Psoas muscle (tissue), 8 donors: ENCODE data around the gene TMEM266. TPM values are rescaled to one million over a fixed set of nuclear protein-coding genes. Genes with fewer than 3 reads are reported as not detected.

ENCODE experiments used
- ATAC-seq, 4 donors: fragments of 200-7000 bp; cut with Tn5 transposase; one replicate each; pipeline ENCODE4 v1.9.1; 2020; ENCODE audit warnings: moderate library complexity in 3 of 4, mild to moderate bottlenecking in 2 of 4
- DNase-seq, 2 donors: peaks; one replicate each; pipeline ENCODE4 v3.0.0-alpha.2; 2020
- H3K27ac ChIP-seq: fragments of 200-600 bp; one replicate; pipeline ENCODE4 v1.8.0; 2022
- H3K27me3 ChIP-seq, 3 donors: fragments of 200-600 bp in 1 of 3; one replicate each; pipeline versions ENCODE4 v1.6.1 to v1.8.0; 2013 to 2022; ENCODE audit warnings: low read length in 2 of 3, mild to moderate bottlenecking in 2 of 3, moderate library complexity in 1 of 3; ENCODE audit not compliant: insufficient read depth in 3 of 3
- H3K36me3 ChIP-seq, 2 donors: fragments of 200-600 bp in 1 of 2; one replicate each; pipeline versions ENCODE4 v1.6.1 to v1.8.0; 2013 to 2022; ENCODE audit warnings: low read depth in 1 of 2, mild to moderate bottlenecking in 1 of 2, moderate library complexity in 1 of 2; ENCODE audit not compliant: insufficient read depth in 1 of 2
- H3K4me1 ChIP-seq: fragments of 200-600 bp; one replicate; pipeline ENCODE4 v1.8.0; 2022
- H3K4me3 ChIP-seq: fragments of 200-600 bp; one replicate; pipeline ENCODE4 v1.8.0; 2022; ENCODE audit warnings: mild to moderate bottlenecking
- H3K9me3 ChIP-seq: fragments of 200-600 bp; one replicate; pipeline ENCODE4 v1.8.0; 2022
- CTCF ChIP-seq: fragments of 200-600 bp; IDR thresholded peaks from one replicate; pipeline ENCODE4 v1.8.0; 2022; ENCODE audit warnings: antibody characterized with exemption
- WGBS, 3 donors: extraction: QIAGEN DNeasy Blood & Tissue Kit; methylation state at CpG; one replicate each; pipeline versions ENCODE4 v1.1.6 to v1.1.7; 2013; 5-methylcytosine and 5-hydroxymethylcytosine counted together
- intact Hi-C, 2 donors: fragments of 100-400 bp; cut with DNase I; formaldehyde crosslinking; loops; one replicate each; pipeline versions ENCODE4 v1.11.0 to v1.14.2; 2022
- polyA plus RNA-seq, 3 donors: library from polyadenylated mRNA; stranded (reverse); fragments of 200-250 nt; gene quantifications; one replicate each; pipeline ENCODE4 v1.2.3, GENCODE V29; 2013
- total RNA-seq, 4 donors: library from RNA; stranded (reverse); fragmentation: NEBNext Ultra II Directional in 2 of 4; extraction: Animal tissue kit (Norgen Biotek cat#: 25700) in 2 of 4; gene quantifications; one replicate each; pipeline versions ENCODE4 v1.2.1 to v1.2.4, GENCODE V29; 2021 to 2023
- donor health status: healthy with polysubstance abuse.
- donor health status: DM: no; HTN: no; CAD: no; lungs with moderate emphysema.
- donor health status: Bipolar disorder and iron deficiency.
- donor health status: healthy.
- donor health status: DM: yes; HTN: yes; CAD: no.
- donor health status: DM: no; HTN: no; CAD: no.
- donor health status: DM: no; HTN: no; CAD: no.
- donor health status: DM: yes; HTN: yes; CAD: no.

Gene TMEM266
- total and polyA plus RNA-seq, 7 donors: 0.87 to 12.1 (median 5.6) TPM

GRCh38 chr15:76239786-76240185 lies 180.0 kb downstream of the TMEM266 start:
- Histone ChIP-seq H3K36me3 (peaks cover 0 to 11% of the 10 kb centered on the region in 2 donors), H3K4me1 (peaks cover 4% of the 10 kb centered on the region), H3K4me3 (no peak overlapping the region), H3K27me3 (no peaks in the 10 kb centered on the region), H3K9me3 (no peaks in the 10 kb centered on the region), H3K27ac (no peak overlapping the region)
- WGBS, 3 donors: 58 to 75% (median 64%) methylated on average over 1 of the region's 1 CpG
- intact Hi-C loops: loop anchor here in 1 of 2 donors (10.0 kb wide), 1 partner anchor 65 kb away; no protein-coding TSS in a partner anchor
- ATAC-seq (no peak), DNase-seq (no peak)
- no peak for TF ChIP-seq CTCF

GRCh38 chr15:76245072-76245610 lies 185.4 kb downstream of the TMEM266 start:
- WGBS, 3 donors: 53 to 74% (median 71%) methylated on average over 1 of the region's 1 CpG
- Histone ChIP-seq H3K36me3 (peaks cover 0 to 11% of the 10 kb centered on the region in 2 donors), H3K4me1 (no peaks in the 10 kb centered on the region), H3K27me3 (no peaks in the 10 kb centered on the region), H3K4me3 (no peak overlapping the region), H3K27ac (no peak overlapping the region), H3K9me3 (no peaks in the 10 kb centered on the region)
- intact Hi-C loops: no loop called here
- no peak for DNase-seq
- no peak for ATAC-seq
- no peak for TF ChIP-seq CTCF

GRCh38 chr15:76251717-76252116 lies 191.9 kb downstream of the TMEM266 start:
- H3K4me3 ChIP-seq: no peak overlapping the region
- H3K27ac ChIP-seq: no peak overlapping the region
- no peaks in the 10 kb centered on the region for H3K36me3 ChIP-seq
- no peaks in the 10 kb centered on the region for H3K27me3 ChIP-seq
- no peaks in the 10 kb centered on the region for H3K9me3 ChIP-seq
- ATAC-seq (no peak), DNase-seq (no peak)
- no peaks in the 10 kb centered on the region for H3K4me1 ChIP-seq
- WGBS, 3 donors: 90% methylated on average over 4 of the region's 4 CpGs
- intact Hi-C loops: no loop called here
- no peak for TF ChIP-seq CTCF

GRCh38 chr15:76252249-76252648 lies 192.5 kb downstream of the TMEM266 start:
- 91 to 96% (median 93%) methylated on average over 2 of the region's 2 CpGs for WGBS, 3 donors
- H3K27ac ChIP-seq: no peak overlapping the region
- no peaks in the 10 kb centered on the region for H3K9me3 ChIP-seq
- H3K4me1 ChIP-seq: no peaks in the 10 kb centered on the region
- no peak for TF ChIP-seq CTCF
- H3K4me3 ChIP-seq: no peak overlapping the region
- DNase-seq (no peak), ATAC-seq (no peak)
- no peaks in the 10 kb centered on the region for H3K36me3 ChIP-seq
- no peaks in the 10 kb centered on the region for H3K27me3 ChIP-seq
- intact Hi-C loops: no loop called here
